Esophagus mucosa (tissue), 1 donor: ENCODE data around the gene CHST11. TPM values are rescaled to one million over a fixed set of nuclear protein-coding genes. Genes with fewer than 3 reads are reported as not detected.
"Not testable (repeated sequence)": the region's sequence is repeated elsewhere in the genome, so short reads cannot be mapped to it uniquely, and the experiment has no call there.

Source experiments
- ATAC-seq: fragments of 200-7000 bp; cut with Tn5 transposase; one replicate; pipeline ENCODE4 v1.9.1; 2020
- total RNA-seq: library from RNA; stranded (reverse); gene quantifications from one replicate; pipeline ENCODE4 v1.2.4, GENCODE V29; 2023
- donor health status: DM: yes; HTN: yes; CAD: no.

CHST11 gene
- total RNA-seq, 1 donor from 2014 or later: 7.3 TPM

GRCh38 chr12:104775731-104776231 lies 319.0 kb downstream of the CHST11 start:
- no peak for ATAC-seq

DNA sequence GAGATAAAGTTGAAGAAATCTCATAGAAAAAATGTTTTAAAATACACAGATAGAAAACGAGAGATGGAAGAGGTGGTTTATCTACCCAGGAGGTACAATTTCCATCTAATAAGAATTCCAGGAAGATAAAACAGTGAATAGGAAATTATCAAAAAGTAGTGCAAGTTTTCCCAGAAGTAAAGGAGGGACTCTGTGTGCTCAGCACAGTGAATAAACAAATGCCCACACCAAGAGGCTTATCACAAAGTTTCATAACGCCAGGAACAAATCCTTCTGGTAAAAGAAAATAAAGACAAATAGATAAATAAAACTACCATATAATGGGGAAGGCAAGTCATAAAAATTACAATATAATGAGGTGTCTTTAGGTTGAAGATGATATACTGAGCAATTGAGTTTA lies 322.4 kb downstream of the CHST11 start:
- no peak for ATAC-seq

DNA sequence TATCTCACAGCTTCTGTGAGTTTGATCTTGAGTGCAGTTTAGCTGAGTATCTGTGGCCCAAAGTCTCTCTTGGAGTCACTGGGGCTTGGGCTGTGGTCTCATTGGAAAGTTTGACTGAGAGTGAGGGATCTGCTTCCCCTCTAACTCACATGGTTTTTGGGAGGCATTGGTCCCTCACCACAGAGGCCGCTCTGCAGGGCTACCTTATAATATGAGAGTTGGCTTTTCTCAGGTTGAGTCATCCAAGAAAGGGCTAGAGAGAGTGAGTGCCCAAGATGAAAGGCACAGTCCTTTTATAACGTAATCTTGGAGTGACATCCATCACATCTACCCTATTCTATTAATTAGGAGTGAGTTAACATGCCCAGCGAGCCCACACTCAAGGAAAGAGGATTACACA lies 325.5 kb downstream of the CHST11 start:
- ATAC-seq: no peak

- no peak for ATAC-seq
These were observed 327.8 kb downstream of the CHST11 start for GRCh38 chr12:104784592-104784991.

- no peak for ATAC-seq
These were observed 329.1 kb downstream of the CHST11 start for GRCh38 chr12:104785886-104786285.

- ATAC-seq: no peak
These were observed 329.6 kb downstream of the CHST11 start for GRCh38 chr12:104786352-104786751.

DNA sequence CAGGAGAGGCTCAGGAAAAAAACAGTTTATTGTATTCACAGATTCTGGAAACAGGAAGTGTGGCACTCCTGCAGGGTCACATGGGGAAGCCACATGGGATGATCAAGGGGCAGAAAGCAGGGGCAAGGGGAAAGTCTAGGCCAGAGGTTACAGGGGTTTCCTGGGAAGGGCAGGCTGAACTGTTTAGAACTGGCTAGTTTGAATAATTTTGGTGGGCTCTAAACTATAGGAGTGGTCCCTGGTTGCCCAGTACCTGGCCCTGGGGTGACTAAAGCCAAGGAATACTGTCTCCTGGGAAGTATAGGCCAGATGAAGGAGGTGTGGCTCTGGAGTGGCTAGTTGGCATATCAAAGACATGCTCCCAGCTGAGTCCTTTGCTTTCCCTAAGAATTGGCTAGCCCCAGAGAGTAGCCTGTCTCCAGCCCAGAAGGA lies 332.1 kb downstream of the CHST11 start:
- ATAC-seq: no peak

DNA sequence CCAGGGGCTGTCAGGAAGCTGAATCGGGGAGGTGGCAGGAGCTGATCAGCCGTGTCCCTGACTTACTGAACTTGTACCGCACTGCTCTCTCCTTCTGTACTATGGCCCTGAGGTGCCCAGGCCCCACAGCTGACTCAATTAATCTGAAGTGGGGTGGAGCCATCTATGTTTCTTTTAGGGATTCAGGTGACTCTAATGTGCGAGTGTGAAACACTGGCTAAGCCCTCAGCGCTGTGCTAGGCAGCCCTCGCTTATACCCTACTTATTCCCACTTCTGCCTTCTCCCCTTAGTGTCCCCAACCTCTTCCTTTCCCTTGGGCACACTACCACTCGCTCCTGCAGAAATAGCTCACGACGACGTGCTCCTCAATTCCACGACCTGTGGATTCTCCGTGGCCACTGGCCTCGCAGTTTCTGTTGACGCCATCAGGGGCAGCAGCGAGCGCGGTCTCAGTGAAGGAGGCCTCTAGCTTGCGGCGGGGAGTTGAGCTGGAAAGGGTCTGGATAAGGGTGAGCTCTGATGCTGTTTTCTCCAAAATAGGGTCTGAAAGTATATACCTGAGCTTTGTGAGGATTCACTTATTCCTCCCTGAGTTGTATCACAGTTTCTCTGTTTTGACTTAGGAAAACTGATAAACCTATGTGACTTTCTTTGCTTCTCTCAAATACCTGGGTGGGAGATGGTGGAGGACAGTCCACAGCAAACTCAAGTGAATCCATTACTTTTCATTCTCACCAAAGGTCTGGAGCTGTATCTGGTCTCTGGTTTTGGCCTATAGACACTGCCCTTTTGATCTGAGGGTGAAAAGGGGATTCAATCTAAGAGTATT lies 333.8 kb downstream of the CHST11 start:
- no peak for ATAC-seq

DNA sequence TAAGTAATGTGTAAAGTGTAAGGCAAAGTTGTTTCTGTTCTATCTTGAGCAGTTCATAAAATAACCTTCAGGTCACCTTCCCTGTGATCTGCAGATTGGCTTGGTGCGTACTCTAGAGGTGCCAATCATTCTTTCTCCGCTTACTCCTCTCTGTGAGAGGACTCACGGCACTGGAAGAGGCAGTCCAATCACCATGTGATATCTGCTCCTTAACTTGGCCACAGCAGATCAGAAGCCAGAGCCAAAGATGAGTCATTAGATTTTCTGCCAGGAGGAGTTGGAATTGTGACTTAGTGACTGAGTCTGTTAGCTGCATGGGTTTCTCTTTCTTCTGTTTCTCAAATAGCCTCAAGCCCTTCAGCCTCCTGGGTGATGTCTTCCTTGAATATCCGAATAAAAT lies 335.8 kb downstream of the CHST11 start:
- peak; percentile 90 for ATAC-seq

DNA sequence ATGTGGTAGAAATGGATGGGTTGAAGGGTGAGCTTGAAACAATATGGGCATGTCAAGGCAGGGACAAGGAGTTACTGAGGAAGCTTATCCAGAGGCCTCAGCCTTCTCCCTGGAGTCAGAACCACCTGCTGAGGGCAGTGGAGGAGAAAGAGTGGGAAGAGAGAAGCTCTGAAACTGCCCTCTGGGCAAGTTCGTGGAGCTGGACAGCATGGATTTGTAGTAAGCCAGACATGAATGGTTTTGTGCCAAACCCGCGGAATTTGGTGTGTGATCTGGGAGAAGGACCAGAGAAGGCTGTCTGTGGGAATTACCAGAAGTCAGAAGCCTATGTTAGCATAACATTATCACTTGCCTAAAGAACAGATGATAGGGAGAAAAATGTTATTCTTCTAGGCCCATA lies 336.5 kb downstream of the CHST11 start:
- no peak for ATAC-seq

DNA sequence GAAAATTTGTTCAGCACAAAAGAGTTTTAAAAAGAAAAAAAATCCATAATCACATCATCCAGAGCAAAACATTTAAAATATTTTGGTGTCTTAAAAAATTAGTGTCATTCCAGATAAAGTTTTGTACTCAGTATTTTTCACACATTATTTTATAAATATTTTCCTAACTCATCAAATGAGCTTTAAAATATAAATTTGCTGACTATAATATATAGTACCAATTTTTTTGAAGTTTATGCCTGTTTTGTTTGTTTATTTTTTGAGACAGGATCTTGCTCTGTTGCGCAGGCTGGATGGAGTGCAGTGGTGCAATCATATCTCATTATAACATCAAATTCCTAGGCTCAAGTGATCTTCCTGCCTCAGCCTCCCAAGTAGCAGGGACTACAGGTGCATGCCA lies 337.2 kb downstream of the CHST11 start:
- ATAC-seq: no peak

GRCh38 chr12:104796475-104796862 lies 339.7 kb downstream of the CHST11 start:
- no peak for ATAC-seq

DNA sequence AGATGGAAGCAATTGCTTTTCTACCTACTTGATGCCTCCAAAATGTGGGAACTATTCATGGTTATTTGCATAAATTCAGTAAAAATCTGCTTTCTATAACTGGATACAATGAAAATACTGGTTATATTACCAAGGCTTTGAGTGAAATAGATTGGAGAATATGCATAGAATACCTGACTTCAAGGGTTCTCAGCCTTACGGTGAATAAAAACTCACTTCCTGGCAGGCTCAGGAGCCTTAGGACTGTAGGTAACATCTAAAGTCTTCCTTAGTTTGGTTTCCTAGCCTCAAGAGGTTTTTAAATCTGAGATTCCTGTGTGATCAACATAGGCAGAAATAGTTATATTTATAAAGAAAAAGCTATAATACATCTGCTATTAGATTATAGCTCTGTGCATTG lies 342.7 kb downstream of the CHST11 start:
- ATAC-seq: no peak

- ATAC-seq: no peak
These were observed 344.3 kb downstream of the CHST11 start for GRCh38 chr12:104801005-104801404.

GRCh38 chr12:104801427-104801826 lies 344.7 kb downstream of the CHST11 start:
- ATAC-seq: no peak

GRCh38 chr12:104802208-104802607 lies 345.5 kb downstream of the CHST11 start:
- no peak for ATAC-seq

GRCh38 chr12:104805186-104805585 lies 348.4 kb downstream of the CHST11 start:
- no peak for ATAC-seq

GRCh38 chr12:104806194-104806593 lies 349.4 kb downstream of the CHST11 start:
- ATAC-seq: not testable (repeated sequence)

DNA sequence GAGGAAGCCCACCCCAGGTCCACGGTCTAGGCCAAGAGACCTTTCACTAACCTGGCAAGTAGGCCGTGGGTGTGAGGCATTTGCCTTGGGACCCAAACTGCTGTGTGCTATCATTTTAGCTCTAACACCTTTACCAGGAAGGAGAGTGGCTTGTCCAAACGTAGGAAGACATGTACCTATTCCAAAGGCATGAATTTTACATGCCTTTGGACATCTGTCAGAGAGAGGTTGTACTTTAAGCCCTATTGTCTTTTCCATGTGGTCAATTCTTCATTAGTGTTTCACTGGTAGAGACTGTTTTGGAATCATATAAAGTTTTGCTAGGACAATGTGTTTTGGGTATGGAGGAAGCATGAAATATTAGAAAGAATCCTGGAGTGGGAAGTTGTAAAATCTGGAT lies 352.5 kb downstream of the CHST11 start:
- no peak for ATAC-seq

DNA sequence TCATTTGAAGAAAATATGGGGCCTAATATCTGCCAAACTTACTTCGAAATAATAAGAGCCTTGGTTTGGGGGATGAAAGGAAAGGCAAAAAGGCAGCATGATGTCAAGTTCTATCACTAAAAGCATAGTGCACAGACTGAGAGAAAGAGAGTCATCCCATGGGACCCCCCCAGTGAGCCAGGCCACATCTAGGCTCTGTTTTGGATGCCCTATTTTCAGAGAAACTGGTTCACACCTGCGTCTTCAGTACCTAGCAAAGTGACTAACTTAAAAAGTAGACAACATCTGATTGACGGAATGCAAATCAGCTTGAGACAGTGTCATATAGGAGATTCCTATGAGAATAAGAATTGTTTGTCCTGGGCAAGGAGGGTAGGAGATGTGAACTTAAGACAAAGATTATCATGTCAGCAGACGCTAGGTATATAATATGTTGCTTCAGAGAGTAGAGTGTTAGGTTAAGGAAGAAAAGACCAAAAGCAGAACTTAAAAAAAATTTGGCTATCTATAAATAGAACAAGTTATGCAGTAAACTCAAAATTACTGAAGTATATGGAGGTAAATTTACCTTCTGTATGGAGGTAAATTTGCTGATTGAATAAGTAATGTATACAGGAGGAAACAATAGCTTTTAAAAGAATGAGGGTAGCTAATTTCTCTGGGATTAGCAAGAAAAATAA lies 353.1 kb downstream of the CHST11 start:
- ATAC-seq: no peak
